Fibroblast of villous mesenchyme (primary cell): ENCODE data around the gene TMEM45A. TPM values are rescaled to one million over a fixed set of nuclear protein-coding genes. Genes with fewer than 3 reads are reported as not detected.
"Not testable (repeated sequence)": the region's sequence is repeated elsewhere in the genome, so short reads cannot be mapped to it uniquely, and the experiment has no call there.

Experiments
- DNase-seq: peaks from one replicate; pipeline ENCODE4 v3.0.0-alpha.2; 2010; ENCODE audit warnings: low read depth
- H3K4me3 ChIP-seq: 2 replicates; pipeline ENCODE4 v1.5.1; 2011; ENCODE audit warnings: low read depth, mild to moderate bottlenecking, low read length
- CTCF ChIP-seq: IDR thresholded peaks from 2 replicates; pipeline ENCODE4 v1.5.1; 2012; ENCODE audit warnings: low read depth, mild to moderate bottlenecking, low read length; ENCODE audit not compliant: insufficient read depth
- total RNA-seq: library from RNA; depleted of rRNA; stranded (reverse); fragments of >200 nt; gene quantifications from 2 replicates; pipeline ENCODE4 v1.2.3, GENCODE V29; 2012

Gene TMEM45A
- total RNA-seq, 1 donor, result 53.1 TPM

GRCh38 chr3:100465892-100466777 lies 26.3 kb upstream of the TMEM45A start:
- H3K4me3 ChIP-seq, result no peak overlapping the region
- no peak for TF ChIP-seq CTCF
- DNase-seq, result peak; percentile 26

- TF ChIP-seq CTCF, result no peak
- no peak for DNase-seq
- H3K4me3 ChIP-seq, result no peak overlapping the region
These were observed 25.3 kb upstream of the TMEM45A start for GRCh38 chr3:100467133-100467532.

- TF ChIP-seq CTCF, result no peak
These were observed 23.7 kb upstream of the TMEM45A start for GRCh38 chr3:100468676-100469075.

GRCh38 chr3:100470951-100471350 lies 21.5 kb upstream of the TMEM45A start:
- DNase-seq, result no peak
- H3K4me3 ChIP-seq, result no peak overlapping the region
- no peak for TF ChIP-seq CTCF

More at GRCh38 chr3:100468676-100469075, 23.7 kb upstream of the TMEM45A start:
- DNase-seq, result no peak
- H3K4me3 ChIP-seq, result no peak overlapping the region

- TF ChIP-seq CTCF, result no peak
These were observed 21.0 kb upstream of the TMEM45A start for GRCh38 chr3:100471444-100471843.

GRCh38 chr3:100477851-100478360 lies 14.5 kb upstream of the TMEM45A start:
- H3K4me3 ChIP-seq, DNase-seq: not testable (repeated sequence)

More at GRCh38 chr3:100471444-100471843, 21.0 kb upstream of the TMEM45A start:
- H3K4me3 ChIP-seq, result no peak overlapping the region
- peak; percentile 41 for DNase-seq

GRCh38 chr3:100478521-100478920 lies 13.9 kb upstream of the TMEM45A start:
- not testable (repeated sequence) for H3K4me3 ChIP-seq, DNase-seq

- no peak for DNase-seq
- H3K4me3 ChIP-seq, result no peak overlapping the region
- no peak for TF ChIP-seq CTCF
These were observed 12.3 kb upstream of the TMEM45A start for GRCh38 chr3:100480081-100480480.
